GM19467 (cell line): ENCODE data around the gene AKAP3.
A peak's percentile ranks its signal among the peaks of the same experiment; 100 is the strongest.

Experiments used
- ATAC-seq: cut with Tn5 transposase; IDR thresholded peaks from one replicate; pipeline ENCODE4 v1.9.1; 2021; ENCODE audit warnings: mild to moderate bottlenecking, moderate library complexity; ENCODE audit not compliant: unreplicated experiment

The AKAP3 gene

DNA sequence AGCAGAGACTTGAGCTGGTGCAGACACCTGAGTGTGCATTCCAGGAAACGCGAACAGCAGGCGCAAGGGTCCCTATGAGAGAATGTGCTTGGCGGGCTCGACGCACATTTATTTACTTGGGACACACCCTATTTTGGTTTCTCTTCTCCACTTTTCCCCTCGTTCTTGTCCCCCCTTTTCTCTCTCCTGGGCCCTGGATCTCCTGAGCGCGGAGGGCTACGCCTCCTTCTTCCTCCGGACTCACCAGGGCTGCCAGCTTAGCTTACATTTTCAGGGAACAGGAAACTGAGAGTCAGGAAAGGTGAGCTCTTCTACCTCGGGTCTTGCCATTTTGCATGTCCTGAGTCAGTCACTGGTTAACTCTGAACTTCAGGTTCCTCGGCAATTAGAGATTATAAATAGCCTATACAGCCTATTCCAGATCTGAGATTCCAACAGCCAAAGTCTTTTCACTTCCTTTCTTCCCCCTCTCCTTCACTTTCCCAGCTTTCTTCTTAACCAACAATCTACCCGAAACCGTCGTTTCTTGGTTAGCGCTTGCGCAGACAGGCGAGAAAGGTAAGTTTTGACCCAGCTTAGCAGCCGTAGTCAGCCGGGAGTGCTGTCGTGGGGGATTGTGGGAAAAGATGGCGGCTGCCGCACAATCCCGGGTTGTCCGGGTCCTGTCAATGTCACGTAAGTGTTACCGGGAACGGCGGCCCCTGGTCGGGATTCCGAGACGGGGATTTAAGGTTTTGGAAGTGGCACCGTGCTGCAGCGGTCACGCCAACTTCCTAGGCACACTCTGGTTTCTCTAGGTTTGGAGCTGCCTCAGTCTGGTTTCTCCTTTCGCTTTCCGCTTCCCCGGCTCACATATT, at the start of gene AKAP3, which contains the start of gene NDUFA9:
Gene AKAP3 (minus strand): TSS at position 551 of the 857 bp plus-strand sequence. CDS start 10,855 bp downstream, outside the sequence.
Gene NDUFA9 (plus strand): TSS at position 614 of the 857 bp plus-strand sequence. CDS start 13 bp downstream, at position 627.
- peak; percentile 68 for ATAC-seq

DNA sequence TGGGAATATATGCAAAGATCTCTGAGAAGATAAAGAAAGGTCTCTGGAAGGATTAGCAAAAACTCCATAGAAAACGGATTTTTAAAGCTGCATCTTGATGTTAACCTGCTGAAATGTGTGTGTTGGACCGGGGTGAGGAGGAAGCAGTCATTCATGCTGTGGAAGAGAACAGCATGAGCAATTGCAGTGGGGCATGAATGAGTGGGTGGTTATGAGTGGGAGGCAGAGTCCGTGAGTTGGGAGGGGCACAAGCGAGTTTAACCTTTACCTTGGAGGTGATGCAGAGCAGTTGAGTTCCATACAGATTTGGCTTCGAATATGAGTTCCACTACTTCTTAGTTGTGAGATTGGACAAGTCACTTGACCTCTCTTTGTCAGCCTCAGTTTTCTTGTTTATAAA, 41.9 kb upstream of the AKAP3 start:
- ATAC-seq = no peak

DNA sequence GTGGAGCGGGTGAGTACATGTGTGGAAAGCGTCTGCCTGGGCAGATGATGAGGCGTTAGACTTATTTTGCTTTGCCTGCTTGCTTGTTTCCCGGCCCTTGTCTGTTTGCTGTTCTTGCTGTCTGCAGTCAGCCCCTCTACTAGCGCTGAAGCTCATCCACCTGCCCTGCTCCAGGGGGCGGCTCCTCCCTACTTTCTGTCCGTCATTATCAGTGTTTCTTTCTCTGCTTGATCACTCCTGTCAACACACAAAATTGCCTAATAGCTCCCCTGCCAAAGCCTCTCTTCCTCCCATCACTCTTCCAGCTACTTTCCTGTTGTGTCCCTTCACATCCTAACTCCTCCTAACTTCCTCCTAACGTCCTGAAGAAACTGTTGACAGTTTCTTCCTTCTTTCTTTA, 36.5 kb upstream of the AKAP3 start:
- no peak for ATAC-seq

DNA sequence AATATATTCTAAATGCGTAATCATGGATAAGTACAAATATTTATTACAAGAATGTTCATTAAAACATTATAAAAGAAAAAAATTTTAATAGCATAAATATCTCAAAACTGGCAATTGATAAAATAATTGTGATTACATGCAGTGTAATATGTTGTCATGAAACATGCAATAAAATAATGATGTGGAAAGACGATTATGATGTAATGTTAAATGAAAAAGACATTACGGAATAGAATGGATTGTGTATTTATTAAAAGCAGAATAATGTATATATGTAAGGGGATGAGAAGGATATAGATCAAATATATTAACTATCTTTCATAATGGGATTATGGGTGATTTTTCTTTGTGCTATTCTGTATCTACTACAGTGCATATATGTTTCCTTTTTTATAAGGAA, 32.9 kb upstream of the AKAP3 start:
- ATAC-seq = no peak

DNA sequence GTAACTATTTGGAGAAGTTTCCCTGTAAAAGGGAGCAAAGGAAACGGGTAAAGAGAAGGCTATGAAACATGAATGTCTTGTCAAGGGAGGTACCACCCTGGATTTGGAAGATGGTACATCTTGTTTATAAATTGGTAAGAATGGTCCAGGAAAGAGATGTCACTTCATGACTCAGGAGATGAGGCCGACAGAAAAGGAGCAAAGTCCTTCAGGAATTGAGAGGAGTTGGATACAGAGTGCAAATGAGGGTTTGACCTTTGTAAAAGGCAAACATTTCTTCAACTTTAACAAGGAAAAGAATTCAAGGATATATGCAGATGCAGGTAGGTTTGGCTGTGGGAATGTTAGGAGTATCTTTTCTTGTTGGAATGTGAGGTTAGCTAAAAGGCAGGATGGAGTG, 30.9 kb upstream of the AKAP3 start:
- ATAC-seq = no peak

DNA sequence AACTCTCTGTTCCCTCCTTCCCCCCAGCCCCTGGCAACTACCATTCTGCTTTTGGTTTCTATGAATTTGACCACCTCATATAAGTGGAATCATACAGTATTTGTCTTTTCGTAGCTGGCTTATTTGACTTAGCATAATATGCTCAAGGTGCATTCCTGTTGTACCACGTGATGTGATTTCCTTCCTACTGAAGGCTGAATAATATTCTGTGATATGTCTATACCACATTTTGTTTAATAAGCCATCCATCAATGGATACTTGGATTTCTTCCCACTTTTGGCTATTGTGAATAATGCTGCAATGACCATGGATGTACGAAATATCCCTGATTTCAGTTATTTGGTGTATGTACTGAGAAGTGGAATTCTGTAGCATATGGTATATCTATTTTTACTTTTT, 16.4 kb upstream of the AKAP3 start:
- ATAC-seq = no peak

DNA sequence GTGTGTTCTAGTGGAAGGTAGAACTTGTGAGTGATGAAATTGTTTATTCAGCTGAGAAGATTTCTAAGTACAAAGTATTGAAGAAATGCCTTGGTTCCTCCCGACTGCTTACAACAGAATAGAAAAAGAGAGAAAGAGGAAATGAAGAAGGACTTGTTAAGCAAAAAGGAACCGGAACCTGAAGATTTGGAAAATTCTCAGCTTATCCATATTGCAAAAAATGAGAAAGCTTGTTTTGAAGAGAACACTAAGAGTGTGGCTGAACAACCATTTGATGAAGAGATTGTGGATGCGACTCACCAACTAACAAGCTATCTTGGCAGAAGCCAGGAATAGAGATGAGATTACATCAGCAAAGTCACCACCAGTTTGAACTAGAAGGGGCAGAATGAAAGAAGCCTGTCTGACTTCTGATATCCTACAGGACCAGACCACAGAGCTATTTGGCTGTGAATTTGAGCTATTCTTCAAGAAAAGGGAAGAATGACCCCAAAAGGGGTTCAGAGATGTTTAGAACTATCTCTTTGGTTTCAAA, 15.2 kb upstream of the AKAP3 start:
- no peak for ATAC-seq

DNA sequence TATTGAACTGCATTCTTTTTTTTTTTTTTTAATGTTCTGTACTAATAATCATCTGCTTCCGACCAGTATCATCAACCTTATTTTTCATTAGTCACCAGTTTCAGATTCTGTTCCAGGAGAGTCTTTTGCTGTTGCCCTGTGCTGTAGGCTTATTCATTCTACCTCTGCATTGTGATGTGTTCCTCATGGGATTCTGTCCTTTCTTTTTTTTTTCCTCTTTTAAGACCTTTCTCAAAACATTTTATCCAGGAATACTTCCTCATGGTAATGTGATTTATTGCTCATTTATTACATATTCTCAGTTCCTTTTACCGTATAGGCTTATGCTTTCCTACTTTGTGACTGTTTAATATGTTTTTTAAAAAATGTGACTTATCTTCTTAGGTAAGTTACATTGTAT, 4.8 kb upstream of the AKAP3 start:
- ATAC-seq = no peak

DNA sequence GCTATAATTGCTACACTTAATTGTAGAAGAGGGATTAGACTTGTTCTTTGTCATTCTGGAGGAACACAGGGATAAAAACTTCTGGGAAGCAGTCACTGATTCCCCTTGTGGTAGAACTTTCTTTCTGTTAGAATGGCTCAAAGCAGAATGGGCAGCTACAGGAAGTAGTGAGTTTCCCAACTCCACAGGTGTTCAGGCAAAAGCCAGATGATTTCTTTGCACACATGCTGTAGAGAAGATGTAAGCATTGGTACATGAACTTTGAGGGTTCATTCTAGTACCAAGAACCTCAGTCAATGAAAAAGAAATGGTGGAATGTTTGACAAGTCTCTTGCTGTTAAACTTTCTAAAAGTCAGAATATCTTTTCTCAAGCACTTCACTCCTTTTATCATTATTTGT, 4.4 kb upstream of the AKAP3 start:
- ATAC-seq = no peak

DNA sequence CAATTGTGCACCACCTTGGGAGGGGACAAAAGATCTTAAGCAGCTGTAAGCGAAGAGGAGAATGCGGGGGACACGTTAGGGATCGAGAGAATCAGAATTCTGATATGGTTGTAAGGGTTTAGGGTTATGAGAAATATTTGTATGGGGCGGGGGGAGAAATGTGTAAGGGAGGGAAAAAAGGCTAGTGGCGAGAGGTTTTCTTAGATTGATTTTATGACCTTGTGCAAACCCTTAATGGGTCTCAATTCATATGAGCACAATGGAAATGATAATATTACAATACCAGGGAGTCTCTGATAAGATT, 459 bp upstream of the AKAP3 start:
- no peak for ATAC-seq

DNA sequence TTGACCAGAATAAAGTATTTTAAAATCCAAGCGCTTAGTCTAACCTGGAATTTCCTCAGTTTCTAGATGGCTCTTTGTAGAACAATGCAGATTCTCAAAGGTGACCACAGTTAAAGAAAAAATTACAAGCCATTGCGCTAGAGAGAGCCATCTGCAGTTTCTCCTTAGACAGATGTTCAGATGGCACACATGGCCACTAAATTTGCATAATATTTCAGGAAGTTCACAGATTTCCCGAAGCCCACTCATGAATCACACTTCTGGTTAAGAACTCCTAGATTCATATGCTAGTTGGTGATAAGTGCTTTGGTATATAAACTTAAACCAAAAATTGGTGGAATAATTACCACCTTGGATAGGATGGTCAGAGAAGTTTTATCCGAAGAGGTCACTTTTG, 749 bp downstream of the AKAP3 start:
- no peak for ATAC-seq

DNA sequence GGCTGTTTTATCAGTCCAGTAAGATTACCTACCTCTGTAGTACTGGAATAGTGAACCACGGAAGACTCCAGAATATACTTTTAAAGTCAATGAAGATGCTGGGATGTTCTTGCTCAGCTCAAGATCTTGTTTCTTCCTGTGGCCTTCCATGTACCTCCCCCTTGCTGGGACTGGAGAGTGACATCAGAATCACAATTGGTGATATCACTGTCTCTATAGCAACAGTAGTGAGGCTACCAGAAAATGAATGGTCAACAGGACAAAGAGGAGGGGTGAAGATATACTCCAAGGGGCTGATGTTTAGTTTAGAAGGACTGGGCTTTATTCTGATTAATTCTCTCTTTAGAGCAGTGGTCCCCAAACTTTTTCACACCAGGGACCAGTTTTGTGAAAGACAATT, 3.8 kb downstream of the AKAP3 start:
- no peak for ATAC-seq

DNA sequence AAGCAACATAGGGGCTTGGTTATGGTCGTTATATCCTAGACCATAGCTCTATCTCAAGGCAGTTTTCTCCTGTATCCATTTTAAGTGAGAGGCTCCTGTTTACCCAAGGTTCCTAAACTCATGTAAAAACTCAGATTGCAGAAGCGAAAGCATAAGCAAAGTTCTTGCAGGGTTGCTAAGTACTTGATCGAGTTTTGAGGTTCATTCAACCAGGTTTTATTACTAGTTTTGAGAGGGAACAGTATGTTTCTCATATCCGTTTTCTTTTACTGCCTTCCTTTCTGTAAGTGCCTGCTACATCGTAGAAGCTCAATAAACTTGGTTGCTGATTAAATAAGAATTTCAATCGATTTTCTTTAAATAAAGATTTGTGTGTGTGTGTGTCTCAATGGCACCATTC, 5.1 kb downstream of the AKAP3 start:
- no peak for ATAC-seq

DNA sequence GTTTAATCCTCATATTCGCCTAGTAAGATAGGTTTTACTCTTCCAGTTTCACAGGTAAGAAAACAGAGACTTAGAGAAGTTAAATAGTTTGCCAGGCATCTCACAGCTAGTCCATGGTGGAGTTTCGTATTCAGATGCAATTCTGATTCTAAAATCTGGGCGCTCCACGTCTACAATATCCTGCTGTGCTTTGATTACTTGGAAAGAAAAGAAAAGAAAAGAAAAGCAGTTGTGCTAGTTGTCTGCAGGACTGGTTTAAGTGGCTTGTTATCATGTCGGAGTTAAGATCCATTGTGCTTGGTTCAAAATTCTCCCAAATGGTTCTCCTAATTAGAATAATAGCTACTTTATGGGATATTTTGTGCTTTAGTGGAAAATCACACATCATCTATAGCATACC, 18.6 kb downstream of the AKAP3 start:
- no peak for ATAC-seq

DNA sequence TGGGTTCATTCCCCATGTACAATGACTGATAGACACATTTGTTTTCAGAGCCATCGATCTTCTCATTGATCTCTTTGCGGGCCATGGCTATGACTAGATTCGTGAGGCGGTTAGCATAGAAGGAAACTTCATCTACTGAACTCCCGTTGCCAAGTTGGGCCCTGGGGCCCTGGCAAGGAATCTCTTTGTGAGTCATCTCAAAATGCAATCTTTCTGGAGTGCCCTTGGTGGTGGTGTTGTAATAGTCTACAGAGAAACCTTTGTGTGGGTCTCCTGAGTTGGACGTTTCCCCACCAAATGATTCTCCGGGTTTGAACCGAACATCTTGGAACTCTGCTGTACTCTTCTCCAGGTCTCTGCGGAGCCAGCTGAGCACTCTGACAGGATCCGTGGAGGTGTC, 20.4 kb downstream of the AKAP3 start:
- ATAC-seq = no peak

DNA sequence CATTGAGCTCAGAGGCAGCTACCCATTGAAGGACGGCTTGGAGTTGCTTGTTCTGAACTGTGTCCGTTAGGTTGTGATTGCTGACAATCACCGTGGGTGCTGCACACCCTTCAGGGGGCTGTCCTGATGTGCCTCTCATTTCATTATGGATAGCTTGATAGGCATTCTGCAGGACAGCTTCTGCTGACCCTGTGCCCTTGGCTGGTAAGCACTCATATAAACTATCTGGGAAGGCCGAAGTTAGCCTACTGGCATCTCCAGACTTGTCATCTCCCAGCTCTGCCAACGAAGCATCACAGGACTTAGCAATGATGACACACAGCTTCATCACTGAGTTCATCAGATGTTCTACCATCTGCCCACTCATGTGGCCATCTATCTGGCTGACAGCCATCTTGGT, 22.3 kb downstream of the AKAP3 start:
- no peak for ATAC-seq

DNA sequence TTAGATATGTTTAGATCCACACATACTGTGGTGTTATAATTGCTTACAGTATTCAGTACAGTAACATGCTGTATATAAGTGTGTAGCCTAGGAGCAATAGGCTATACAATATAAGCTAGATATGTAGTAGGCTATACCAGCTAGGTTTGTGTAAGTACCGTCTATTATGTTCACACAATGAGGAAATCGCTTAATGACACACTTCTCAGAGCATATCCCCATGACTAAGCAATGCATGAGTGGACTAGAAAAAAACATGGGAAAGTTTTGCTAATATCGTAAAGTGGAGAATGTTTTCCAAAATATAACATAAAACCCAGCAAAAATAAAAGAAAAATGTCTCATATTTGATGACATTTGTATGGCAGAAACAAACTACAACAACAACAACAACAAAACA, 27.3 kb downstream of the AKAP3 start:
- no peak for ATAC-seq

DNA sequence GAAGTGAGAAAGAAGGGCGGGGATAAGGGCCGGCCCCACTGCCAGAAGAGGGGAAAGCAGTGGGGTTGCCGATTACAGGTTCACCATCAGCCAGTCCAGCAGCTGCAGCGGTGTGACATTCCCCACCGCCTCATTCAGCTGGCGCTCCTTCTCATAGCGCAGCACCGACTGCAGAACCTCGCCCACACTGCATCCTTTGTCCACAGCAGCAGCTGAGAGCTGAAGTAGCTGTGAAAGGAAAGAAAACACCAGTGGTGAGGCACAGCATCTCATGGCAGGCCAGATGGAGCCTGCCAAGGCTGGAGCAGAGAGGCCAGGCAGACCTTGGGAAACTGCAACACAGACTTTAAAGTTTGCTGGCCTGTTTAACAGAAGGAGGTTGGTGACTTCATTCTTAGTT, 33.2 kb downstream of the AKAP3 start:
- no peak for ATAC-seq

DNA sequence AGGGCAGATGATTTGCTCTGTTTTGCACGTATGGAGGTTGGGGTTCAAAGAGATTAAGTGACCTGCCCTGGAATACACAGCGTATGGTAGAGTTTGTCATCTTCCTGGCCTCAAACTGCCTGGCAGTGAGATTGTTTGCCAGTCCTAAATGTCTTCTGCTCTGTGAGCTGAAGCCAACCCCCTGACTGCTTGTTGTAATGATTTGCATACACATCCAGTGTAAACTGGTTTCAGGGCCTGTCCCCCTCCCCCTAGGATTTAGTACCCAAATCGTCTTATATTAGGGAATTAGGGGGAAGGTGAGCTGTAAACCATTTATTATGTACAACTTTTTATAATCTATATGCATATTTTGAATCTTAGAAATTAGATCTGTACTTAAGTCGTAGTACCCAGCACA, 38.4 kb downstream of the AKAP3 start:
- no peak for ATAC-seq

DNA sequence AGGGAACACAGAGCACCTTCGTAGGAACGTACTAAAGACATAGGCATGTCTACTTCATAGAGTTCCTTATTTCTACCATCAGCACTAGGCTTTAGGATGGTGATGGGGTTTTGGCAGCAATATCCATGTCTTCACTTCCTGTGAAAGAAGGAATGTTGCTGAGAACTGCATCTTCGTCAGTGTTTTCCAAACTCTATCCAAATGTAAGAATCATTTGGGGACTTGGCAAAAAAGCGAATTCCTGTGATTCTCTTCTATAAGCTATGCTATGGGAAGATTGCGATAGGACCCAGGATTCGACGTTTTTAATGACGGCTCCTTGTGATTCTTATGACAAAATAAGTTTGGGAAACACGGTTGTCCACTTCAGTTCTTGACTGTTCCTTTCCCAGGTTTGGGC, 39.8 kb downstream of the AKAP3 start:
- no peak for ATAC-seq

DNA sequence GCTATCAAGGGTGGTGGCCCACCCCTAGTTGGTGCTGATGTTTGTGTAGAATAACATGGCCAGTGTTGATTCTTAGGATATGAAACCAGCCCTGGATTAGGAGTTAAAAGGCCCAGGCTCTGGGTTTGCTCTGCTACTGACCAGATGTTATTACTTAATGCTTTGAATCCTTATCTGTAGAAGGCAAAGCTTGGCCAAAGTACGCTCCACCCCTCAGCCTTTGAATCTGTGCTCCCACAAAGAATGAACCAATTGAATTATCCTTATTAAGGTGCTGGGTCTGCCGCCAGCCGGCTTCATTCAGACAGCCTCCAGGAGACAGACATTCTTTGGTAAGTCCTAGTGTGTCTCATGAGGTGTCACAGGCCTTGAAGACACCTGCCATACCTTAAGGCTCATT, 41.8 kb downstream of the AKAP3 start:
- ATAC-seq = no peak

DNA sequence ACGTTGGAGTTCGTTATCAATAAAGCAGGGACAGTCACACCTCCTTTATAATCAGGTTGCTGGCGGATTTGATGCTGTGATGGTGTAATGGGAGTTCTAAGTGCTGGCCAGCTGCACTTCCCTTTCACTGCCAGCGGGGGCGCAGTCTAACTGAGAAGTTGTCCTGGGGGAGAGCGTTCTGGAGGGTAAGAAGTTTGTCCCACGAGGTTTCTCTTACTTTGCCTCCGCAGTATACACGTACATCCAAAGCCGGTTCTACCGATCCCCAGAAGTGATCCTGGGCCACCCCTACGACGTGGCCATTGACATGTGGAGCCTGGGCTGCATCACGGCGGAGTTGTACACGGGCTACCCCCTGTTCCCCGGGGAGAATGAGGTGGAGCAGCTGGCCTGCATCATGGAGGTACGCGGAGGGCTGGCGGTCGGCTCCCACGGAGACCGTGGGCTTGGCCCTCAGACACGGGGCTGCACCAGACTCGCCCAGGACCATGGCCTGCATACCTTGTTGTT, 44.1 kb downstream of the AKAP3 start:
- peak; percentile 91 for ATAC-seq

DNA sequence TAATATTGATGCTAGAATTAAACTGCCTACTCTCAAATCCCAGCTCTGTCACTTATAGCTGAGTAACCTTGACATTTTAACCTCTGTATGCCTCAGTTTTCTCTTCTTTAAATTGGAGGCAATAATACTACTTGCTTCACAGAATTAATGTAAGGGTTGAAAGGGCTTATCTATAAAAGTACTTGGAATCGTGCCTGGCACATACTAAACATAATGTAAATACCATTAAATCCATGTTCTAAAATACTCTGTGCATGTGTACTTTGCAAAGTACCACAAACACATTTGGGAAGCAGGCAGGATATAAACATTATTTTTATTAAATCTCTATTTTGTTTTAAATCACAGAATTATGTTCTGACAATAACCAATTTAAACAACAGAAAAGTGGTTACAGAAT, 44.9 kb downstream of the AKAP3 start:
- ATAC-seq = no peak
